ENCODE results near the gene PTGES2. TPM values are rescaled to one million over a fixed set of nuclear protein-coding genes. Genes with fewer than 3 reads are reported as not detected.

The PTGES2 gene
- polyA plus RNA-seq, 1 donor from 2014 or later = 55.9 TPM

GRCh38 chr9:128139621-128140020 lies 12.1 kb upstream of the PTGES2 start:
- Histone ChIP-seq H2AFZ (ENCODE audit: low read depth, low read length) (no peak overlapping the region), H3K79me2 (replicated peaks; ENCODE audit: insufficient read depth, low read length) (no peaks in the 10 kb centered on the region), H3K4me3 (ENCODE audit: low read length) (no peak overlapping the region), H3F3A (ENCODE audit: insufficient read depth, low read length, poor library complexity, severe bottlenecking) (no peaks in the 10 kb centered on the region), H3K9ac (ENCODE audit: low read length) (no peak overlapping the region), H3K36me3 (ENCODE audit: insufficient read depth, low read length) (no peaks in the 10 kb centered on the region), H4K20me1 (ENCODE audit: insufficient read depth) (no peaks in the 10 kb centered on the region), H3K4me2 (ENCODE audit: low read length) (no peak overlapping the region), H3K9me2 (ENCODE audit: insufficient read depth, low read length) (no peaks in the 10 kb centered on the region), H3K27ac (ENCODE audit: low read length) (no peak overlapping the region), H3K27me3 (ENCODE audit: insufficient read depth, low read depth, low read length) (no peaks in the 10 kb centered on the region), H3K9me3 (ENCODE audit: low read length) (no peaks in the 10 kb centered on the region)
- TF ChIP-seq REST (IDR thresholded peaks at IDR 0.05; ENCODE audit: borderline replicate concordance) (no peak), POLR2AphosphoS5 (IDR thresholded peaks at IDR 0.05) (no peak), MXI1 (conservative IDR thresholded peaks at IDR 0.05; ENCODE audit: poor library complexity, severe bottlenecking) (no peak), SMC3 (conservative IDR thresholded peaks at IDR 0.05; ENCODE audit: poor library complexity) (no peak), CTCF (IDR thresholded peaks at IDR 0.05; ENCODE audit: poor library complexity, severe bottlenecking) (no peak), RAD21 (conservative IDR thresholded peaks at IDR 0.05) (no peak), EP300 (conservative IDR thresholded peaks at IDR 0.05; ENCODE audit: poor library complexity, severe bottlenecking) (no peak), EZH2 (IDR thresholded peaks at IDR 0.05; ENCODE audit: borderline replicate concordance, insufficient read depth, low read length, poor library complexity, severe bottlenecking) (no peak), TAF1 (IDR thresholded peaks at IDR 0.05; ENCODE audit: low read depth) (no peak)

- TF ChIP-seq CTCF (IDR thresholded peaks at IDR 0.05; ENCODE audit: poor library complexity, severe bottlenecking) (no peak), TAF1 (IDR thresholded peaks at IDR 0.05; ENCODE audit: low read depth) (no peak), EP300 (conservative IDR thresholded peaks at IDR 0.05; ENCODE audit: poor library complexity, severe bottlenecking) (no peak), POLR2AphosphoS5 (IDR thresholded peaks at IDR 0.05) (no peak), SMC3 (conservative IDR thresholded peaks at IDR 0.05; ENCODE audit: poor library complexity) (no peak), MXI1 (conservative IDR thresholded peaks at IDR 0.05; ENCODE audit: poor library complexity, severe bottlenecking) (no peak), RAD21 (conservative IDR thresholded peaks at IDR 0.05) (no peak), REST (IDR thresholded peaks at IDR 0.05; ENCODE audit: borderline replicate concordance) (no peak), EZH2 (IDR thresholded peaks at IDR 0.05; ENCODE audit: borderline replicate concordance, insufficient read depth, low read length, poor library complexity, severe bottlenecking) (no peak)
Observed at GRCh38 chr9:128138001-128138400, 10.5 kb upstream of the PTGES2 start.

More at GRCh38 chr9:128138001-128138400, 10.5 kb upstream of the PTGES2 start:
- H3K9ac ChIP-seq (ENCODE audit: low read length) = no peak overlapping the region
- no peak overlapping the region for H2AFZ ChIP-seq (ENCODE audit: low read depth, low read length)
- no peak overlapping the region for H3K4me3 ChIP-seq (ENCODE audit: low read length)
- no peaks in the 10 kb centered on the region for H4K20me1 ChIP-seq (ENCODE audit: insufficient read depth)
- no peaks in the 10 kb centered on the region for H3K9me2 ChIP-seq (ENCODE audit: insufficient read depth, low read length)
- H3K4me2 ChIP-seq (ENCODE audit: low read length) = no peak overlapping the region
- H3K27ac ChIP-seq (ENCODE audit: low read length) = no peak overlapping the region
- H3K27me3 ChIP-seq (ENCODE audit: insufficient read depth, low read depth, low read length) = no peaks in the 10 kb centered on the region
- no peaks in the 10 kb centered on the region for H3F3A ChIP-seq (ENCODE audit: insufficient read depth, low read length, poor library complexity, severe bottlenecking)
- H3K36me3 ChIP-seq (ENCODE audit: insufficient read depth, low read length) = no peaks in the 10 kb centered on the region
- H3K79me2 ChIP-seq (replicated peaks; ENCODE audit: insufficient read depth, low read length) = no peaks in the 10 kb centered on the region
- no peaks in the 10 kb centered on the region for H3K9me3 ChIP-seq (ENCODE audit: low read length)

All from neural cell (in vitro differentiated cells).